Stimulated activated naive CD8-positive, alpha-beta T cell treated with anti-CD3 and anti-CD28 coated beads, Interleukin-15, Interleukin-2, amounts not matched to agents 100 U/mL and 50 U/mL, for 24 hours (primary cell): ENCODE results near the gene BANP.
"Not testable (repeated sequence)": the region's sequence is repeated elsewhere in the genome, so short reads cannot be mapped to it uniquely, and the experiment has no call there.

Experiments
- ATAC-seq: fragments of 150-1000 bp; cut with Tn5 transposase; one replicate; pipeline ENCODE4 v1.10.0; 2021
- DNase-seq: peaks from one replicate; pipeline ENCODE4 v3.0.0; 2021

The BANP gene

DNA sequence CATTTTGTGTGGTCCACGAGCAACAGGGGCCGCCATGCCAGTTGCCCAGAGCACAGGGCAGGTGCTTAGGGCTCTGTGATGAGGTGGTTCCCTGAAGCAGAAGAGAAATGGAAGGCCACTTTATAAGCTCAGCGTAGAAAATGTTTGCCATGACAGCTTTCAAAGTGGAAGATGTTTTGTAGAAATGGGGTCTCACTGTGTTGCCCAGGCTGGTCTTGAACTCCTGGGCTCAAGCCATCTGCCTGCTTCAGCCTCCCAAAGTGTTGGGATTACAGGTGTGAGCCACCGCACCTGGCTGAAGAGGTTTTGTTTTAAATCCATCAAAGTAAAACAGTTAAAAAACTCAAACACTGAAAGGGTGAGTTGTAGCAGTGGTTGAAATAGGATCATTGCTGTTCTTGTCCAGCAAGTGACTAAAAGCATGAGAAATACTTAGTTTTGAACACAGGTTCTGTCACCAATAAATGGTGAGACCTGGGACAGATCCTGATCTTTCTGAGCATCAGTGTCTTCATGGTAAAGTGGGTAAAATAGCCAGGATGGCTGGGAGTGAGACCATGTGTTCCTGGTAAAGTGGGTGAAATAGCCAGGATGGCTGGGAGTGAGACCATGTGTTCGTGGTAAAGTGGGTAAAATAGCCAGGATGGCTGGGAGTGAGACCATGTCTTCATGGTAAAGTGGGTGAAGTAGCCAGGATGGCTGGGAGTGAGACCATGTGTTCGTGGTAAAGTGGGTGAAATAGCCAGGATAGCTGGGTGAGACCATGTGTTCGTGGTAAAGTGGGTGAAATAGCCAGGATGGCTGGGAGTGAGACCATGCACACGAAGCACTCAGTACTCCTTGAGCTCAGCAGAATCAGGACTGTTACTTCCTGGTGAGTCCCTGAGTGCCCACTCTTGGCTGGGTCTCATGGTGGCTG, 46.0 kb downstream of the BANP start:
- no peak for DNase-seq
- ATAC-seq, result no peak

DNA sequence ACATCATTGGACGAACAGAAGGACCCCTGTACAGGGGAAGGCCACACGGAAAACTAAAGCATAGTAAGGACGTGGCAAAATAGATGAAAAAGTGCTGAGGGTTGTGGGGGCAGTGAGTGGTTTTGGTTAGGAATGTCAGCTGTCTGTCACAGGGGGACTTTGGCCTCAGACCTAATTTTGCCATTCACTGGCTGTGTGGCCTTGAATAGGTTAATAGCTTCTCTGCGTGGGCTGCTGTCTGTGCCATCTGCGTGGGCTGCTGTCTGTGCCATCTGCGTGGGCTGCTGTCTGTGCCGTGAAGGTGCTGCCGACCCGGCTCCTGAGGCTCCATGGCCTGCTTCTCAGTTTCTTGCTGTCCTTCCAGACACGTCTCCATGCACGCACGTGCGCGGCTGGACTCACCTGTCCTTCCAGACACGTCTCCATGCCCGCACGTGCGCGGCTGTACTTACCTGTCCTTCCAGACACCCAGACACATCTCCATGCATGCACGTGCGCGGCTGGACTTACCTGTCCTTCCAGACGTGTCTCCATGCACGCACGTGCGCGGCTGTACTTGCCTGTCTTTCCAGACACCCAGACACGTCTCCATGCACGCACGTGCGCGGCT, 47.1 kb downstream of the BANP start:
- not testable (repeated sequence) for DNase-seq, ATAC-seq

- not testable (repeated sequence) for DNase-seq, ATAC-seq
These were observed 47.8 kb downstream of the BANP start for GRCh38 chr16:87998992-87999391.

GRCh38 chr16:88002211-88002610, 51.0 kb downstream of the BANP start:
- ATAC-seq, result no peak
- DNase-seq, result no peak

GRCh38 chr16:88002749-88003148, 51.5 kb downstream of the BANP start:
- ATAC-seq, result no peak
- DNase-seq, result no peak

GRCh38 chr16:88003316-88003715, 52.1 kb downstream of the BANP start:
- no peak for ATAC-seq
- no peak for DNase-seq

- DNase-seq (no peak), ATAC-seq (no peak)
These were observed 52.5 kb downstream of the BANP start for GRCh38 chr16:88003736-88004135.

GRCh38 chr16:88004391-88004790, 53.2 kb downstream of the BANP start:
- DNase-seq, result no peak
- no peak for ATAC-seq

GRCh38 chr16:88005181-88005581, 53.9 kb downstream of the BANP start:
- ATAC-seq (no peak), DNase-seq (peak; percentile 27)

DNA sequence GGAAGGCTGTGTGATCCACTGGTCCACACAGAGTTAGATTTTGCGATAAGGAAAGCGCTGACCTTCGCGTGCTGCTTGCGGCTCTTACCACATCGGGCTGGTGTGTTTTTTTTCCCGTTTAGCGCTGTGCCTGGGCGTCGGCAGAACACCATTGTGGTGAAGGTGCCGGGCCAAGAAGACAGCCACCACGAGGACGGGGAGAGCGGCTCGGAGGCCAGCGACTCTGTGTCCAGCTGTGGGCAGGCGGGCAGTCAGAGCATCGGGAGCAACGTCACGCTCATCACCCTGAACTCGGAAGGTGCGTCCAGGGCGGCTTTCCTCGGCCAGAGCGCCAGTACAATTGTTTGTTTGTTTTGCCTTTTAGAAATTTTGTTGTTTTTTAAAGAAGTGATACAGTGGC, 54.7 kb downstream of the BANP start:
- ATAC-seq (no peak), DNase-seq (no peak)

DNA sequence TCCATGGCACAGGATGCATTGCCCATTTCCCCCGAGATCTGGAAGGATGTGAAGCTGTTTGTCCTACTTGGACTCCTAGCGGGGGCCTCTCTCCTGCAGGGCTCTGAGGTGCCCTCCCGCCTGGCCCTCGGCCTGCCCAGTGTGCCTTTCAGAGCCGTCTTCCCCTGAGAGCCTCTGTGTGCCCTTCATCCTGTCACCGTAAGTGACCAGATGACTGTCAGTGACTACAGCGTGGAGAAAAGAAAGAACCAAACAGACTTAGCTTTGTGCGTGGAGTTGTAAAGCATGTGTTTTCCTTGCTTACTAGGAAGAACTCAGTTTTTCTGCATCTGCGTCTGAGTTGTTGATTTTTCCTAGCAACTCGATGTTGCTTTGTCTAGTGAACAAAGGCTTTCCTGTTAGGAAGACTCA, 56.1 kb downstream of the BANP start:
- DNase-seq (no peak), ATAC-seq (no peak)

DNA sequence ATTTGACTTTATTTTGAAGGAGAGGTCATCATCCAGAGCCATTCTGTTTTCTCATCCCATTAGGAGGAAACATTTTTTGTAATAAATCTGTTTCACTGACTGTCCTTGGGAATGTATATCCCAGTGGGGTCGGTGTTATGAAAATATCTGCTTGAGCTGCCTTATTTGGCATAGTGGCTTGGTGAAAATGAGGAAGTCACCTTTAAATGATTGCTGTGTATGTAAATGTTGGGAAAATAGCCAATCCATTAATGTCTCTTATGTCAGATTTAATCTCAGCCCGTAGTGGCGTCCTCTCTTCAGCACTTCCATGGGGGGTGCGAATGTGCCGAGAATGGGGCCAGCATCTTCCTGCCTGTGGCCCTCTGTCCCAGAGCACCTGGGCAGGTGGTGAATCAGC, 57.6 kb downstream of the BANP start:
- ATAC-seq (no peak), DNase-seq (no peak)

DNA sequence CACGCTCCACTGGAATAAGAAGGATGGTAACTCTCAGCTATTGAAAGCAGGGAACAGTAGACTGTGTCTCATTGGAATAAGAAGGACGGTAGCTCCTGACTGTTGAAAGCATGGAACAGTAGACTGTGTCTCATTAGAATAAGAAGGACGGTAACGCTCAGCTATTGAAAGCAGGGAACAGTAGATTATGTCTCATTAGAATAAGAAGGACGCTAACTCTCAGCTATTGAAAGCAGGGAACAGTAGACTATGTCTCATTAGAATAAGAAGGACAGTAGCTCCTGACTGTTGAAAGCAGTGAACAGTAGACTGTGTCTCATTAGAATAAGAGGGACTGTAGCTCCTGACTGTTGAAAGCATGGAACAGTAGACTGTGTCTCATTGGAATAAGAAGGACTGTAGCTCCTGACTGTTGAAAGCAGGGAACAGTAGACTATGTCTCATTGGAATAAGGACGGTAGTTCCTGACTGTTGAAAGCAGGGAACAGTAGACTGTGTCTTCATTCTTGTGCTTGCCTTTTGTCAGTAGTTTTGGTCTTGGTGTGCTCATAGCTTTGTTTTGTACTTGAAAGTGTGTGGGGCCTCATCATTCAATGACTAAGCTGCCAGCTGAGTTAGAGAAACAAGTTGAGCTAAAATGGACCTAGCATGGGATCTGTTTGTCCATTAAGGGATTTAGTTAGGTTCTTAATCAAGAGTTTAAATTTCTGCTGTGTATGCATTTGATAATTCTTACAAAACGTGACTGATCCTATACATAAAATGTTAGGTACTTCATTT, 58.5 kb downstream of the BANP start:
- ATAC-seq, result no peak
- no peak for DNase-seq

GRCh38 chr16:88010343-88010967, 59.2 kb downstream of the BANP start:
- ATAC-seq, result no peak
- DNase-seq, result no peak

GRCh38 chr16:88010968-88011483, 59.8 kb downstream of the BANP start:
- ATAC-seq (no peak), DNase-seq (no peak)

GRCh38 chr16:88012360-88012759, 61.1 kb downstream of the BANP start:
- no peak for DNase-seq
- ATAC-seq, result no peak

- ATAC-seq (no peak), DNase-seq (no peak)
These were observed 61.9 kb downstream of the BANP start for GRCh38 chr16:88013091-88013609.

GRCh38 chr16:88013766-88014251, 62.6 kb downstream of the BANP start:
- ATAC-seq (no peak), DNase-seq (no peak)

- DNase-seq (no peak), ATAC-seq (no peak)
These were observed 63.1 kb downstream of the BANP start for GRCh38 chr16:88014252-88014781.

DNA sequence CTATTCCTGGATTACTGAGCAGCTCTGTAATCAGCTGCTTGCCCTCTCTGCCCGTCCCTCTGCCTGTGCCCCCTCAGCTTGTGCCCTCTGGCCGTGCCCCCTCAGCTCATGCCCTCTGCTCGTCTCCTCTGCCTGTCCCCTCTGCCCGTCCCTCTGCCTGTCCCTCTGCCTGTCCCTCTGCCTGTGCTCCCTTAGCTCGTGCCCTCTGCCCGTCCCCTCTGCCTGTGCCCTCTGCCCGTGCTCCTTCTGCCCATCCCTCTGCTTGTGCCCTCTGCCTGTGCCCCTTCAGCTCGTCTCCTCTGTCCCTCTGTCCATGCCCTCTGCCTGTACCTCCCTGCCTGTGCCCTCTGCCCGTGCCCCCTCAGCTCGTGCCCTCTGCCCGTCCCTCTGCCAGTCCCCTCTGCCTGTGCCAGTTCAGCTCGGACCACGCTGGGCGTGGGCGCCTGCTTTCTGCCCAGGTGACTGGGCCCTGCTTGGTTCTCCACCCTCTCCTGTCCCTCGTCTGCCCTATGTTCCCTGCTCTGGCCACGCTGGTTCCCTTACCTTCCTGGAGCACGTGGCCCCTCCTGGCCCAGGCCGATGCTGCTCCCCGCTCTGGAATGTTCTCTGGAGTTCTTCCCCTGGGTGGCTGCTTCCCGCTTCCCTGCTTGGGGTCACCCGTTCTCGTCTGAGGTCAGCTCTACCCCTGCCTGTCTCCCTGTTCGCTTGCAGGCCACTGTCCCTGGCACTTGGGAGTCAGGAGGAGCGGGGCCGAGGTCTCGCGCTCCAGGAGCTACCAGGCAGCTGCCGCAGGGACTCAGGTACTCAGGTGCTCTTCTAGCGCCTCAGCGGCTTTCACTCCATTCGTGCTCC, 63.9 kb downstream of the BANP start:
- DNase-seq (no peak), ATAC-seq (no peak)

DNA sequence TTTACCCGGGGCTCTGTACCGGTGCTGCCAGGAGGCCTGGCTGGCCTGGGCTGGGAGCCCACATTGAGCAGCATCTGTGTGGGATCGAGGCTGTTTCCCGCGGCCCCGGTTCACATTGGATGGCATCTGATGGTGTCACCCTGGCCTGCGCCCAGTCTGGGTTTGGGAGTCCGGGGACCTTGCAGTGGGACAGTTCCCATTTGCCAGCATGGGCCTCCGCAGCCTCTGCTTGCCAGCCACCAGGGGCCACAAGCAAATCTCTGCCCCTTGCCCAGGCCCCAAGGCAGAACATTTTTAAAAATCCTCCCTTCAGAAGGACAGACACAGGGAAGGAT, 64.5 kb downstream of the BANP start:
- no peak for ATAC-seq
- DNase-seq, result no peak
